Mucosa of stomach (tissue), 1 donor: ENCODE measurements around the gene DAP.

Experiments
- H3K27me3 ChIP-seq: one replicate; pipeline ENCODE4 v1.7.0; 2013; ENCODE audit warnings: mild to moderate bottlenecking, low read length; ENCODE audit not compliant: control insufficient read depth, insufficient read depth
- H3K36me3 ChIP-seq: one replicate; pipeline ENCODE4 v1.7.0; 2013; ENCODE audit warnings: low read length; ENCODE audit not compliant: control insufficient read depth, insufficient read depth
- H3K4me1 ChIP-seq: one replicate; pipeline ENCODE4 v1.7.0; 2013; ENCODE audit warnings: mild to moderate bottlenecking, low read length; ENCODE audit not compliant: control insufficient read depth, insufficient read depth
- H3K4me3 ChIP-seq: one replicate; pipeline ENCODE4 v1.7.0; 2013; ENCODE audit warnings: low read length
- H3K9ac ChIP-seq: one replicate; pipeline ENCODE4 v1.7.0; 2013; ENCODE audit warnings: mild to moderate bottlenecking, low read length, moderate library complexity
- H3K9me3 ChIP-seq: one replicate; pipeline ENCODE4 v1.7.0; 2013; ENCODE audit warnings: mild to moderate bottlenecking, low read length, moderate library complexity; ENCODE audit not compliant: control insufficient read depth
- donor health status: Pancreatic carcinoma.

Gene DAP

DNA sequence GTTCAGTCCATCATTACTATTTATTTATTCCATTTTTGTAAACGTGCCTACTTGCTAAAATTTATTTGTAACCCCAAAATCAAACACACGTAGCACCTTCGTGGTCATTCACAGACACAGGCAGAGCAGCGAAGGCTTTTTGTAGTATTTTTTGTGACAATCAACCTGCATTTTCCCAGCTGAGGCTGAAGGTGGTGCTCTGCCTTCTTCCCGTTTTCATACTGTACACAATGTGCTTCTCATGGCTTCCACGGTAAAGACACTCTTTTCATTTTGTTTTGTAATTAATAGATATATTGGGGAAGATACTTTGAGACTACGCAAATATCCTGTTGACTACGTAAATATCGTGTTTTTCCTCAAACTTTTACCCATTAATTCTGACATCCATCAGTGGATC lies 19.4 kb downstream of the DAP start:
- Histone ChIP-seq H3K4me3 (no peak overlapping the region), H3K36me3 (no peaks in the 10 kb centered on the region), H3K9me3 (no peaks in the 10 kb centered on the region), H3K4me1 (peaks cover 3% of the 10 kb centered on the region), H3K9ac (no peak overlapping the region), H3K27me3 (no peaks in the 10 kb centered on the region)

DNA sequence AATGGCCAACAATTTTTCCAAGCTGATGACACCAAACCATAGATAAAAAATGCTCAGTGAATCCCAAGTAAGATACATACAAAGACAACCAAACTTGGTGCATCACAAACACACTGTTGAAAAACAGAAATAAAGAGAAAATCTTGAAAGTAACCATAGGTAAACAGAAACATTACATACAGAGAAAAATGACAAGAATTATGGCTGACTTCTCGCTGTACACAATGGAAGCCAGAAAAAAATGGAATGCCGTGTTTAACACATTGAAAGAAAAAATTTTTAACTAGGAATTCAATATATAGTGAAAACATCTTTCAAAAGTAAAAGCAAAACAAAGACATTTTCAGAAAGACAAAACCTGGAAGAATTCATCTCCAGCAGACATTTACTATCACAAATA lies 20.6 kb downstream of the DAP start:
- Histone ChIP-seq H3K4me1 (peaks cover 12% of the 10 kb centered on the region), H3K9me3 (no peaks in the 10 kb centered on the region), H3K9ac (no peak overlapping the region), H3K4me3 (no peak overlapping the region), H3K36me3 (no peaks in the 10 kb centered on the region), H3K27me3 (no peaks in the 10 kb centered on the region)

DNA sequence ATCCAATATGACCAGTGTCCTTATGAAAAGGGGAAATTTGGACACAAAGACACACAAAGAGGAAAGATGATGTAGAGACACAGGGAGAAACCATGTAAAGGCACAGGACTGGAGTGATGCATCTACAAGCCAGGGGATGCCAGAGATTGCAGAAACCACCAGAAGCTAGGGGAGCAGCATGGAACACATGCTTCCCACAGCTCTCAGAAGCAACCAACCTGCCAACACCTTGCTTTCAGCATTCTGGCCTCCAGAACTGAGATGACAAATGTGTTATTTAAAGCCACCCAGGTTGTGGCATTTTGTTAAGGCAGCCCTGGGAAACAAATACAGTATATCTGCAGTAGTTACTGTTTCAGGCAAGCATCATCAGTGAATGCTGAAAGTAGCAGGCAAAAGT lies 23.2 kb downstream of the DAP start:
- no peaks in the 10 kb centered on the region for H3K27me3 ChIP-seq
- no peaks in the 10 kb centered on the region for H3K36me3 ChIP-seq
- peaks cover 29% of the 10 kb centered on the region for H3K4me1 ChIP-seq
- no peaks in the 10 kb centered on the region for H3K9me3 ChIP-seq
- no peak overlapping the region for H3K4me3 ChIP-seq
- H3K9ac ChIP-seq, result no peak overlapping the region

DNA sequence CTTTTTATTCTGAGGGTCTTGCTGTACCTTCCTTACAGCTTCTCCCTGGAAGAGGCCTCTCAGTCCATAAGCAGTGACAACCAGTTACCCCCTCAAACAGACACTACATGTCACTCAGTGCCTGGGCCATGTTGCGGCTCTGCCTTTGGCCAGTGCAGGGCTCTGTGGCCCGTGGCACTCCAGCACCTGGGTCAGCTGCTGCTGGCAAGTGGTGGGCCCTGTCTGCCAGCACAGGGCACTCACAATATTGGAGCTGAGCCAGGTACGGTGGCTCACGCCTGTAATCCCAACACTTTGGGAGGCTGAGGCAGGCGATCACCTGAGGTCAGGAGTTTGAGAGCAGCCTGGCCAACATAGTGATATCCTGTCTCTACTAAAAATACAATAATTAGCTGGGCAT lies 24.2 kb downstream of the DAP start:
- Histone ChIP-seq H3K4me3 (no peak overlapping the region), H3K4me1 (peaks cover 30% of the 10 kb centered on the region), H3K36me3 (no peaks in the 10 kb centered on the region), H3K9me3 (no peaks in the 10 kb centered on the region), H3K9ac (peak overlapping the region; percentile 1), H3K27me3 (no peaks in the 10 kb centered on the region)

DNA sequence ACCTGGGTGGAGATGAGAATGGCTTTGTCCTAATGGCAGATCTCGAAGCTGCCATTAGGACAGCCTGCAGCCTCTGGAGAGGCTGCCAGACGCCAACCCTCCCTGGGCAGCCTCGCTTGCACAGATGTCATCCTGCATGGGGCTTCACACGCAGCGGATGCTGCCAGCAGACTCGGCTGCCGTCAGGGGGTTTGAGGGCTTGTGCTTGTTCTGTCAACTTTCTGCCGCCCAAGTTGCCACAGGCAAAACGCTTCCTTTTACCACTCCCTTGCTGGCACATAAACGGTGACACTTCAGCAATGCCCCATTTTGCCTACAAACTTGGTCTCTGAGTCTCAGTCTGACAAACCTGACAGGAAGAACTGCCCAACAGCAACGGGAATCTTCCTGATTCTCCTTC lies 24.7 kb downstream of the DAP start:
- Histone ChIP-seq H3K9ac (peak overlapping the region; percentile 1), H3K27me3 (no peaks in the 10 kb centered on the region), H3K4me1 (peaks cover 30% of the 10 kb centered on the region), H3K4me3 (no peak overlapping the region), H3K9me3 (no peaks in the 10 kb centered on the region), H3K36me3 (no peaks in the 10 kb centered on the region)

DNA sequence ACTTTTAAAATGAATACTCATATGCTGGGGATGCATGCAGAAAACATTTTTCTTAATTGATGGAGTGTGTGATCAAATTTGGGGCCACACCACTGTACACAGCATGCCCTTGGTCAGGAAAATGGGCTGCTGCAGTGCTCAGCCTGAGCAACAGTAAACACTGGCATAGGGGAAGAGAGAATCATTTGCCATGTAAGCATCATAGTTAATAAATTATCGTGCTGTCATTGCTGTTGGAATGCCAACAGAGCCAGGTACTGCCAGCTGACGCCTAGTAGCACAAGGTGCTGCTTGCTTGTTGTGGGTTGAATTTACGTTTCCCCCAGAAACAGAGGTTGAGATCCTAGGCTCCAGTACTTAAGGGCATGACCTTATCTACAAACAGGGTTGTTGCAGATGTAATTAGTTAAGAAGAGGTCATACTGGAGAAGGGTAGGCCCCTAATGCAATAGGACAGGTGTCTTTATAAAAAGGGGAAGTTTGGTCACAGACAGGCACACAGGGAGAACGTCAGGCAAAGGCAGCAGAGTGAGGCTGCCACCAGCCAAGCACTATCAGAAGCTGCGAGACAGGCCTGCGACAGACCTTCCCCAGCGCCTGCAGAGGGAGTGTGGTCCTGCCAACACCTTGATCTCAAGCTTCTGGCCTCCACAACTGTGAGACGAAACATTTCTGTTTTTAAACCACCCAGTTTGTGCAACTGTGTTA lies 25.3 kb downstream of the DAP start:
- H3K9ac ChIP-seq, result peak overlapping the region; percentile 1

DNA sequence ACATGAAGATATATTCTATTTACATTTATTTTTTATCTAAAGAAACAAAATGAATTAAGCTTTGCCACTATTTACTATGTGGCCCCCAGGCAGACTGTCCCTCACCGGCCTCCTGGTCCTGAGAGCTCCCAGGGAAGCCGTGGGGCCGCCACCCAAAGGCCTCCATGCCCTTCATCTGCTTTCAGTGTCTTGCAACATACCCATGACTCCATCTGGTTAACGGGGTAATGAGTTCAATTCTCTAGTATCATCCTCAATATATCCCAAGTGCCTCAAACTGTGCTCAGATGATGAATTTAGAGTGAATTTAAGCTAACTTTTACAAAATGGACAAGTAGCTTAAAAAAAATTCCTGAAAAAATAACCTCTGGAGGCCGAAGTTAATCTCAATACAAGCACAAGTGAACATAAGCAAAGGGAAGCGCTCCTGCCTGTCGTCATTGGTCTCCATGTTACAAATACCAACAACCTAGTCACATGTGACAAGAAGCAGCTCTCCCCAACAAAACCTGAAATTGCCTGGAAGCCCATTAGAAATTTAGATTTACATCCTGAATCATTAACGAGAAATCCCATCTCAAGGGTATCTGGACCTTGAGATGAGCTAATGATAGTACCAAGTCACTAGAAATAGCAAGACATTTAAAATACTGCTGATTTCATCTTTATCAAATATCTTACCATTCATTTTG lies 26.1 kb downstream of the DAP start:
- Histone ChIP-seq H3K9me3 (no peaks in the 10 kb centered on the region), H3K9ac (no peak overlapping the region), H3K36me3 (no peaks in the 10 kb centered on the region), H3K4me3 (no peak overlapping the region), H3K4me1 (peaks cover 30% of the 10 kb centered on the region), H3K27me3 (no peaks in the 10 kb centered on the region)

More for the DNA sequence above, 25.3 kb downstream of the DAP start:
- Histone ChIP-seq H3K4me3 (no peak overlapping the region), H3K27me3 (no peaks in the 10 kb centered on the region), H3K36me3 (no peaks in the 10 kb centered on the region), H3K4me1 (peaks cover 30% of the 10 kb centered on the region), H3K9me3 (no peaks in the 10 kb centered on the region)

DNA sequence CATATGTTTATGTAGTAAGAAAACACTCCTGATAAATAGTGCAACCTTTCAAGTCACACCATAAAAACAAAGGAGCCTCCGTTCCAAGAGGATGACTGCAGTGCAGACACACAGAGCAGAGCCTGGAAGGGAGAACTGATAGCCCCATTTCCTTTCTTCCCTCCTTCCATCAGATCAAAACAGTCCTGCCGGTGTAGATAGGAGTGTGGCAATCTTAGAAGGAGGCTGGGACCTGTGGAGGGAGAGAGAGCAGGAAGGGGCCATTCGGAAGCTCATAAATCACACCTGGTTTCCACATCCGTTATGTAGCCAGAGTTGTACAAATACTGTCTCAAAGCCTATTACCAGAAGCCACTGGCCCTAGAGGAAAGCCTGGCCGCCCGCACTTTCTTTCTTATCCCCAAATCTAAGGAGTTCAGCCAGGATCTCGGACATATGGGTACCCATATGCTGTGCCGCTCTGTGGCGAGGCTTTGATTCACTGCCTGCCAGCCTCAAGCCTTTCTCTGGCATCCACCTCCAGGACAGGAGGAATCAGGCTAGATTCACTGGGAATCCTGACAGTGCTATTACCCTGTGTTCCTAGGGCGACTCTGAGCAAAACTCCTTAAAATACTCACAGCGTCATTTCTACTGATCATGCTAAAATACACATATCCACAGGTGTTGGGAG lies 26.9 kb downstream of the DAP start:
- Histone ChIP-seq H3K27me3 (no peaks in the 10 kb centered on the region), H3K9ac (no peak overlapping the region), H3K9me3 (no peaks in the 10 kb centered on the region), H3K36me3 (no peaks in the 10 kb centered on the region), H3K4me3 (no peak overlapping the region), H3K4me1 (peaks cover 30% of the 10 kb centered on the region)

DNA sequence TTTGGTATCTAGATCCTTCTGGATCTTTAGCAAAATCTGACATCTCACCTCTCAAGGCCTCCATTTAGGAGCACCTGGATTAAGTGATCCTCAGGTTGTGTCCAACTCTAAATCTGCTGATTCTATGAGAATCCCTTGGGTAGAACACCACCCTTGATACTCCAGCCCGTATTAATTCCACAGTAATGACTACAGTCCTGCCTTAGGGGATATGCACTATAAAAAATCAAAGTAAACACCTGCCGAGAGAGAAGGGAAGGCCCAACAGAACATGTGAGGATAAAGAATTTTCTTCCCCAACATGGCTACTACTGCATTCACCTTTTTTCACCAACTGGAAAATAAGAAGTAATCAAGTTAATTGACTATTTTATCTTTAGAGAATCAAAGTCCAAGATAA lies 27.6 kb downstream of the DAP start:
- H3K4me1 ChIP-seq, result peaks cover 30% of the 10 kb centered on the region
- H3K9ac ChIP-seq, result no peak overlapping the region
- no peaks in the 10 kb centered on the region for H3K9me3 ChIP-seq
- no peak overlapping the region for H3K4me3 ChIP-seq
- H3K36me3 ChIP-seq, result no peaks in the 10 kb centered on the region
- H3K27me3 ChIP-seq, result no peaks in the 10 kb centered on the region

DNA sequence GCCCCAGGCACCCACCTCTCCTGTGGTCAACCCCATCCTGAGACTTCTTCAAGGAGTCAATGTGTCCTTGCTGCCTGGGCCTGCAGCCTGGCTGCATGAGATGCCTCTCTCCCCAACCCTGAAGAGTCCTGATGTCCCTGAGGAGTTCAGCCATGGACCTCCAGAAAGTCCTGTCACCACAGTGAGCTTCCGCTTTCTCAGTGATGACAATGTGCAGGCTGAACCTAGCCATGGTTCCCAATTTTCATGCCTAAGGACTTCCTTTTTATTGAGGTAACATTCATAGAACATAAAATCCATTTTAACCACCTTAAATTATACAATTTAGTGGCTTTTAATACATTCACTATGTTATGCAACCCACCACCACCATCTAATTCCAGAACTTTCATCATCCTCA lies 29.1 kb downstream of the DAP start:
- Histone ChIP-seq H3K4me1 (peaks cover 40% of the 10 kb centered on the region), H3K36me3 (no peaks in the 10 kb centered on the region), H3K9ac (no peak overlapping the region)

DNA sequence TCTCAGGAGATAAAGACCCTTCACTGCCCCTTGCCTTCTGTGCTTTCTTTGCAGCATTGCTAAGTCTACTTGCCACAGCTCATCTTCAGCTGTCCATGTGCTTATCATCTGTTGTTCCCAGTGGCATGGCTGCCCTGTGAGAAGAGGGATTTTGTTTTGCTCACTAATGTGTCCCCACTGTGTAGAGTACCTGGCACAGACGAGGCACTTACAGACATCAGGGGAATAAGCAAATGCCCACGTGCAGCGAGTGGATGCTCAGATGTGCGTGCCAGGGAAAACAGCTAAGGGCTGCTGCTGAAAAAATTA lies 31.0 kb downstream of the DAP start:
- Histone ChIP-seq H3K27me3 (no peaks in the 10 kb centered on the region), H3K4me1 (peaks cover 47% of the 10 kb centered on the region), H3K9ac (no peak overlapping the region), H3K4me3 (no peak overlapping the region), H3K36me3 (no peaks in the 10 kb centered on the region), H3K9me3 (no peaks in the 10 kb centered on the region)

More for the DNA sequence above, 29.1 kb downstream of the DAP start:
- H3K4me3 ChIP-seq, result no peak overlapping the region
- H3K27me3 ChIP-seq, result no peaks in the 10 kb centered on the region
- H3K9me3 ChIP-seq, result no peaks in the 10 kb centered on the region

DNA sequence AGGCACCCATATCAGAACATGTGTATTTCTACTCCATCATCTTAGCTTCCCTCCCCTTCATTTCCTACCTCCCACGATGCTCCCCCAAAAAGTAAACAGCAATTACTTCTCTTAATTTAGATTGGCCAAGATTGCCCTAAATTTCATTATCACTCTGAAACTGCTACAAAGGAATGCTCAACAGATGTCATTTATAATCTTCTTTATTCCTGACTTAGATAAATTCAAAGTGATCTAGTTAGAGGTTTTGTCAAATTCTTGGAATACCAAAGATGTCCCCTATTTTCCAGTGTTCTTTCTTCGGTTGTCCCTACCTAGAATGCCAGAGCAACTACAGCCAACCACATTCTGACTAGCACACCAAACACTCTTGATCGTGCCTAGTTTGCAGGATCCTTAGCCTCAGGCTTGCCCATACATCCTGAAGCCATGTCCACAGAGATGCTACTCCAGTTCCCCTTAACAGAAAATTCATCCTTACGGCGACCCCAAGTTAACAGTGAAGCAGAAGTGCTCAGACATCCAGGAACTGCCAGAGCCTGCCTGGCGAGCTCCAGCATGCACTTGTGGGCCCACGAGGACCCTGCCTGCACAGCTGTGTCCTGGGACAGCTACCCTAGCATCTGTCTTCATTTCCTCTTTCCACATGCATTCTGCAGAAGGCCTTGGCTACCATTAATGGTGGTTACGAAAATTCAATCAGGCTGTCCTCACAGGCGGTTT lies 31.6 kb downstream of the DAP start:
- no peak overlapping the region for H3K9ac ChIP-seq
- H3K4me1 ChIP-seq, result peaks cover 49% of the 10 kb centered on the region
- H3K36me3 ChIP-seq, result no peaks in the 10 kb centered on the region
- H3K4me3 ChIP-seq, result no peak overlapping the region
- H3K9me3 ChIP-seq, result no peaks in the 10 kb centered on the region
- H3K27me3 ChIP-seq, result no peaks in the 10 kb centered on the region
